T-helper 1 cell (primary cell): Measurements from ENCODE around the gene ZNF556.

ENCODE experiments used
- DNase-seq, 5 donors: peaks; one replicate each; pipeline ENCODE4 v3.0.0-alpha.2; 2012 to 2020
- total RNA-seq, 4 donors: gene quantifications; one replicate each; lab custom pipeline; 2026; lab: John Stamatoyannopoulos, UW

ZNF556 gene
- 0 to 0.08 (median 0) reads per million in 4 donors for total RNA-seq

DNA sequence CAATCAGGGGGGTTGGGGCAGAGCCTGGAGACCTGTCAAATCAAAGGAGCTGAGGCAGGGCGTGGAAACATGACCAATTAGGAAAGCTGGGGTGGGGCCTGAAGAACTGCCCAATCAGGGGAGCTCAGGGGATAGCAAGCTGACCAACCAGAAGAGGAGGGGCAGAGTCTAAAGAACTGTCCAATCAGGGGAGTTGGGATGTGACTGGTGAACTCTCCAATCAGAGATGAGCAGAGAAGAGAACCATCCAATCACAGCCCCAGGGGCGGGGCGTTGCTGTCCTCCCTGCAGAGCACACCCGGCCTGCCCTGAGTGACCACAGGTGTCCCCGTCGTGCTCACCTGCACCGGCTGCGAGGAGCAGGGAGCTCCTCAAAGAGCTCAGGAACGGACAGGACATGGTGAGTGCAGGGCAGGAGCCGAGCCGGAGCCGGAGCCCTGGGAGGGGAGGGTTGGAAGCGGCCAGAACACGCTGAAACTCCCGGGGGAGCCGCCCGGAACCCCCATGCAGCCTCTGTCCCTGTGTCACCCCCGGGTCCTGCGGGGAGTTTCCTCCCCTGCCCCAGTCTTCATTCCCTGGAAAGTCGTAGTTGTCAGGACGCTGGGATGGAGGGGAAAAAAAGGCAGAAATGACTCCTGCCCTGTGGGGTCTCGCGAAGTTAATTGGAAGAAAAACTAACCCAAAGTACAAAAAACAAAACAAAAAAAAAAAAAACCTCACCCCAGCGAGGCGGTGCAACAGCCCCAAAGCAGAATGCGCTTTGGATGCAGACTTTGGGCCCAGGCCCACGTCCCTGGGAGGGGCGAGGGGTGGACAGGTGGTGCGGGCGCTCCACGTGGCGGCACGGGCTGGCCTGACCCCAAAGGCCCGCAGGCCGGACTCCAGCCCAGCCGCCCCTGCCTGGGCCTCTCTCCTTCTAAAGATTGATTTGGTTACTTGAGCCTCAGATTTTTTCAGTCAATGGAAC is at the start of gene ZNF556:
TSS of gene ZNF556 (plus strand) at position 311 of the 967 bp plus-strand sequence. CDS start at position 398, 87 bp downstream.
- no peak for DNase-seq

DNA sequence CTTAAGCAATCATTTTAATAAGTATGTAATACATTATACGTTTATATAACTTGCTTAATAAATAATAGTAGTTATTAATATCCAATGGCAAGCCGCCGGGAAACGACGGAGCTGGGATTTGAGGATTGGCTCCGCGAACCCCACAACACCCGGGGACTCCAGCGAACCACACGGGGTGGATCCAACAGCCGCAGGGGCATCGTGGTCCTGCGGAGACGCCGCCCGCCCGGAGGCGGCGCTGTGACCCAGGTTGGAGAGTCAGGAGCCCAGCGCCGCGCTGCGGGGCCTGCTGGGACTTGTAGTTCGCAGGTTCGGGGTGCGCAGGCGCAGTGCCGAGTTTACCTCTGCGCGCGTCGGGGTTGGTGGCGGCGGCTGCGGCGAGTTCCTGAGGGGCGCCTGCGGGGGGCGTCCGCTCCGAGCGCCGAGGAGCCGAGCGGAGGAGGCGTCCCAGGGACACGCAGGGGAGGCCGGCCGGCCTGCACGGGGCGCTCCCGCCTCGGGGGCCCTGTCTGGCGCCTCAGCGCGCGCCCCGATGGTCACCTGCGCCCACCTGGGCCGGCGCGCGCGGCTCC is 47.5 kb upstream of the ZNF556 start, which contains the start of gene ZNF554:
TSS of gene ZNF554 (plus strand) at position 329 of the 572 bp plus-strand sequence. CDS start at position 533, 204 bp downstream.
- peak; percentile 96 to 99 (median 97) for DNase-seq

DNA sequence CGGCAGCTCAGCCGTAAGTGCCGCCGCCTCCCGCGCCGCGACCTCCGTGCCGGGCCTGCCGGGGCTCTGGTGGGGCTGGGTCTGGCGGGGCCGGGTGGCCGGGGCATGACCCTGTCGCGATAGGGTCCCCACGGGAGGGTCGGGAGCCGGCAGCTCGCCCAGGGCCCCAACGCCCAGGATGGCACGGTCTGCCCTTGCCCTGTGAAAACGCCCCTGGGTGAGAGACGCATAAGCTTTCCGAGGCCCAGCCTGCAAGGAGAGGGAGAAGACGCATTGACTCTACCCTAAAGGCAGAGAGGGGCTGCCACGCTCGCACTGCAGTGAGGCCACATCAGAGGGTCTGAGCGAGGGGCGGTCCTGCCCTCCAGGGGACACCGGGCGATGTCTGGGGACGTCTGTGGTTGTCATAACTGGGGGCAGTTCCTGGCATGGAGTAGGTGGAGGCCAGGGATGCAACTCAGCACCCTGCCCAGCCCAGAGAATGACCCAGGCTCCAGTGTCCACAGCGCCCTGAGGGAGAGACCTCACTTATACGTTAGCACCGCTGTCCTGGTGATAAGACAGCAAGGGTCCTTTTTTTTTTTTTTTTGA is 46.9 kb upstream of the ZNF556 start:
- DNase-seq = peak in 1 of 5 donors; percentile 3

DNA sequence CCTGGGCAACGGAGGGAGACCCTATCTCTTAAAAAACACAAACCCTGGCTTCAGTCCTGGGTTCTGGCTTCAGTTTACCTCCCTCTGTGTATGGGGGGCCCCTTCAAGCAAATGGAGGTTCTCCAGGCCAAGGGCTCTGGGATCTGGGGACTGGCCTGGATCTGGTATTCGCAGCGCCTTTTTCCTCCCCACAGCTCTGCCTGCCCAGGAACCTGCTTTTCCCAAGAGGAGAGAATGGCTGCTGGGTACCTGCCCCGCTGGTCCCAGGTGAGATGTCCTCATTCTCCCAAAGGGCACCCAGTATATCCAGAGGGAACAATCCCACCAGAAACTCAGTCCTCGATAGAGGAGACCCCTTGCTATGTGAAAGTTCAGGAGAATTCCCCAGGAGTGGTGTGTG is 44.3 kb upstream of the ZNF556 start:
- DNase-seq = no peak

DNA sequence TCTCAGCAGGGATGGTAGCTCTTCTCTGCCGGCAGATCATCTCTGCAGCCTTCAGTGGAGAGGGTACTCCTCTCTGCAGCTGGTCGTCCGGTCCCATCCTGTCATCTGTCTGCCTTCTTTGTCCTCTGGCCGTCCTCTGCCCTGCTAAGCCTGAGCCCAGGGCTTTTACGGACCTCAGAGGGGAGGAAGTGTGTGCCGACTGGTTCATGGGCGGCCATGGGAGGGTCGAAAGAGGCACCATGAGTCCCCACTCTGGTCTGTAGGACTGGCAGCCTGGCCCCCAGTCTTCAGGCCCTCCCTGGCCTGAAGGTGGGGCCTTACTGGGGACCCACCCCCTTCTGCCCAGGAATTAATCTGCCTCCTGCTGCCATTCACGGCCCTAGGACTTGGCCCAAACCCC is 43.5 kb upstream of the ZNF556 start:
- DNase-seq = no peak

DNA sequence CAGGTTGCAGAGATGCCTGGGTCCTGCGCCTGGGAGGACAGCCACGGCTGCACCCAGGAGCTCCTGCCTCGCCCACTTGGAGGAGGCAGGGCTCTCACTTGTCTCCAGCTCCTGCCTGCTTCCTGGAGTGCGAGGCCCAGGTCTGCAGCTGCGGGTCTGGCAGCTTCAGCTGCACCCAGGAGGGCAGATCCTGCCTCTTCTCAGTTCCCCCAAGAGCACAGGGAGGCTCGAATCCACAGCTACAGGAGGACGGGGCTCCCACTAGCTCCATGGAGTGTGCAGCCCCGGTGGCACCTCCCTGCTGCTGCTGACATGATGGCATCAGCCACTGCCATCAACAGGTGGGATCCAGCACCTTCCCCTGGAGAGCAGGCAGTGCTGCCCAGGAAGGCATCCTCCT is 43.0 kb upstream of the ZNF556 start:
- no peak for DNase-seq

DNA sequence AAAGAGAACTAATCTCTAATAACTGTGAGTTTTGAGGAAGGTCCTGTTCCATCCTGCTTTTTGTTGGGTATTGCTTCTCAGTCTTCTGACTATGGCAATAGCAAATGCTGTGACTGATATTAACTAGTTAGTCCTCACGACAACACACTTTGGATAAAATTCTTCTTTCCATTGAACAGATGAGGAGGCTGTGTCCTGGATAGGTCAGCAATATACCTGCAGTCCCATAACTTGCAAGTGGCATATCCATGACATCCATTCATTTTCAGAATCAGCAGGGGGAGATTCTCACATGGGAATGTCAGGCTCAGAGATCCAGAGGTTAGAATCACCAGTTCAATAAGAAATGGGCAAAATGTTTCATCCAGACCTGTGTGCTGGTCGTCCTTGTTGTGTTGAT is 40.1 kb upstream of the ZNF556 start:
- no peak for DNase-seq

DNA sequence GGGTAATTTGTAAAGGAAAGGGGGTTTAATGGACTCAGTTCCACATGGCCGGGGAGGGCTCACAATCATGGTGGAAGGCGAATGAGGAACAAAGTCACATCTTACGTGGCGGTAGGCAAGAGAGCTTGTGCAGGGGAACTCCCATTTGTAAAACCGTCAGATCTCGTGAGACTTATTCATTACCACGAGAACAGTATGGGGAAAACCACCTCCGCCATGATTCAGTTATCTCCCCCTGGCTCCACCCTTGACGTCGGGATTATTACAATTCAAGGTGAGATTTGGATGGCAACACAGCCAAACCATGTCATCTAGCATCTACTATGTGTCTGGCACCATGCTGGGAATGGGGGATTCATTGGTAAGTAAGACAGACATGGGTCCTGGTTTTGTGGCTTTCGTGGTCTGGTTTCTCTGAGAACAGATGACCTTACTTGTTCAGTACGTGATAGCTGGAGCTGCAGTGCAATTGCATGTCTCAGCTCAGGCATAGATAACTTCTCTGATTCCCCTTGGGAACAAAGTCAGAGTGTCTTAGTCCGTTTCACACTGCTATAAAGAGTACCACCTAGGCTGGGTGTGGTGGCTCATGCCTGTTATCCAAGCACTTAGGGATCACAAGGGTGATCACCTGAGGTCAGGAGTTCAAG is 39.2 kb upstream of the ZNF556 start:
- DNase-seq = no peak

DNA sequence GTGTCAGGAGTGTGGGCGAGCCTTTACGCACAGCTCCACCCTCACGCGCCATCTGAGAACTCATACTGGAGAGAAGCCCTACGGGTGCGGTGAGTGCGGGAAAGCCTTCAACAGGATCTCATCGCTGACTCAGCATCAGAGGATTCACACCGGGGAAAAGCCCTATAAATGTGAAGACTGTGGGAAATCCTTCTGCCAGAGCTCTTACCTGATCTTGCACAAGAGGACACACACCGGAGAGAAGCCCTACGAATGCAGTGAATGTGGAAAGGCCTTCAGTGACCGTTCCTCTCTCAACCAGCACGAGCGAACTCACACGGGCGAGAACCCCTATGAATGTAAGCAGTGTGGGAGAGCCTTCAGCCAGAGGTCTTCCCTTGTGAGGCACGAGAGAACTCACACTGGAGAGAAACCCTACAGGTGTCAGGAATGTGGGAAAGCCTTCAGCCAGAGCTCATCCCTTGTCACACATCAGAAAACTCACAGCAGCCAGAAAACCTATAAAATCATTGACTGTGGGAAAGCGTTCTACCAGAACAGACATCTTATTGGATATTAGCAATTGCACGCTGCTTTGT is 32.8 kb upstream of the ZNF556 start:
- no peak for DNase-seq

DNA sequence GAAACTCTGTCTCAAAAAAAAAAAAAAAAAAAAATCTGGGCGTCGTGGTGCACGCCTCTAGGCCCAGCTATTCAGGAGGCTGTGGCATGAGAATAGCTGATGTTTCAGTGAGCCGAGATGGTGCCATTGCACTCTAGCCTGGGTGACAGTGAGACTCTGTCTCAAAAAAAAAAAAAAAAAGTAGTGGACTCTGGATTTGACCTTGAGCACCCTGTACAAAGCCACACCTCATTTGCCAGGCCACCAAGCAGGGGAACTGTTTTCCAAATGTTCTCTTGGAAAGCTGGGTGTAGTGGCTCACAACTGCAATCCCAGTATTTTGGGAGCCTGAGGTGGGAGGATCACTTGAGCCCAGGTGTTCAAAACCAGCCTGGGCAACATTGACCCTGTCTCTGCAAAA is 29.7 kb upstream of the ZNF556 start:
- DNase-seq = no peak

DNA sequence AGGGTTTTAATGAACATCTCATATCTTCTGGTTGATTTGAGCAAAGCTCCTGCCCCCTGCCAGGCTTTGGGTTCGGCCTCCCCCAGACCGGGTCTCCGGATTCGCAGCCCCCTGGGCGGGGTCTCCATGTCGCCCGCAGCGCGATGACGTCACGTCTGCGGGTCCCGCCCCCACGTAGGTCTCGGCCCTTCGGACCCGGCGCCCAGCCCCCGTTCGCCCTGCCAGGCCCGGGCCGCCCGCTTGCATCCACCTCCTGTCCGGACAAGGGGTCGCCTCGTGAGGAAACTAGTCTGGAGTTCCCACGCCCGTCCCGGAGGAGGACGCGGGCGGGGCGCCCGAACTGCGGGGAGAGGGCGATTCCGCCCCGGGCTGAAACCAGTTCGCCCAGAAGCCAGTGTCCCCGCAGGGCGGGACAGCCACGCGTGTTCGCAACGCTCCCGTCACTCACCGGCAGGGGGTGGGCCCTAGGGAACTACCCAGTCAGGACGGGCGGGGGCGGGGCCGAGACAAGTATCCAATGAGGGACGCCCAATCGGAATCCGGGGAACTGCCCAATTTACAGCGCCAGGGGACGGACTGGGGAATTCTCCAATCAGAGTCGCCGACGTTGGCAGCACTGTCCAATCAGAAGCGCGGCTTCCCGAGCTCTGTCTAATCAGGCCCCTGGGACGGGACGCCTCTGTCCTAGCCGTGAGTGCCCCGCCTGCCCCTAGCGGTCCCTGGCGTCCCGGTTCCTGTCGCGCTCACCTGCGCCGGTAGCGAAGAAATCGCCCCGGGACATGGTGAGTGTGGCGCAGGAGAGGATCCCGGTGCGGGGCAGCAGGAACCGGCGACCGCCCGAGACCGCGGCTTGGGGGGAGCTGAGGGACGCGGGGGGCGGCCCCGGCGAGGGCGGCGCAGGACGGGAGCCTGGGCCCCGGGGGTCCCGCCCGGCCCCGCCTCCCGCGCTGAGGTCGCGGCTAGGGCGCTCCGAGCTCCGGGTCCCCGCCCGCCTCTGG is 26.0 kb upstream of the ZNF556 start, which contains the start of gene ZNF555:
TSS of gene ZNF555 (plus strand) at position 682 of the 998 bp plus-strand sequence. CDS start at position 780, 98 bp downstream.
- peak; percentile 96 to 100 (median 98) for DNase-seq

DNA sequence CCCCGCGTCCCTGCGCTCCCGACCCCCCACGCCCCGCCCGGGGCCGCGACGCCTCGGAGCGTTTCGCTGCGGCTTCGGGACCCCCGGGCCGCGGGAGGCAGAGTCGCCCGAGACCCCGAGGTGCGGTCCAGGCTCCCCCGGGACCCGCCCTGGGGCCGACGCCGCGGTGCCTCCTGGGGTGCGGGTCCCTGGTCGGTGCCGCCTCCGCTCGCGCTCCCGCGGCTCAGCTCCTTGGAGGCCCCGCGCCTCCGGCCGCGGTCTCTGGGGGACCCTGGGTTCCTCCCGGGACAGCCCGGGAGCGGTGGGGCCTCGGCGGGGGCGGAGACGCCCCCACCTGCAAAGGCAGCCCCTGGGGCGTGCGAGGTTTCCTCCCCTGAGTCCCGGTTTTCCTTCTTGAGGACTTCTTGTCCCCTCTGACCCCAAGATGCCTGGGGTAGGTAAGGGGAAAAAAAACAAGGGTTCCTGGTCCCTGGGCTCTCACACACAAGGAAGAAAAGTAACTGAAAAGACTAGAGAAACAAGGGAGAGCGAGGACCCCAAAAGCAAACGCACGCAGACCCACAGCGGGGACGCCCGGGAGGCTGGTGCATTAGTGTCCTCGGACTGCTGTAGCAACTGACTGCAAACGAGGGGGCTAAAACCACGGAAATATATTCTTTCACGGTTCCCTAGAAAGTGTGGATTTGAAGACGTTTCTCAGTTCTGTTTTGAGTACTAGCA is 25.1 kb upstream of the ZNF556 start:
- DNase-seq = no peak

DNA sequence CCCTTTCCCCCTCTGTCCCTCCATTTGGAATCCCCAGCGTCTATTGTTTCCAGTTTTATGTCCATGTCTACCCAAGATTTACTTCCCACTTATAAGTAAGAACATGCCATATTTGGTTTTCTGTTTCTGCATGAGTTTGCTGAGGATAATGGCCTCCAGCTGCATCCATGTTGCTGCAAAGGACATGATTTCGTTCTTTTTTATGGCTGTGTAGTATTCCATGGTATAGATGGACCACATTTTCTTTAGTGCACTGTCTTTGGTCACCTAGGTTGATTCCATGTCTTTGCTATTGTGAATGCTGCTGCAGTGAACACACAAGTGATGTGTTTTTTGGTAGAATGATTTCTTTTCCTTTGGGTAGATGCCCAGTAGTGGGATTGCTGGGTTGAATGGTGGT is 22.0 kb upstream of the ZNF556 start:
- DNase-seq = no peak

DNA sequence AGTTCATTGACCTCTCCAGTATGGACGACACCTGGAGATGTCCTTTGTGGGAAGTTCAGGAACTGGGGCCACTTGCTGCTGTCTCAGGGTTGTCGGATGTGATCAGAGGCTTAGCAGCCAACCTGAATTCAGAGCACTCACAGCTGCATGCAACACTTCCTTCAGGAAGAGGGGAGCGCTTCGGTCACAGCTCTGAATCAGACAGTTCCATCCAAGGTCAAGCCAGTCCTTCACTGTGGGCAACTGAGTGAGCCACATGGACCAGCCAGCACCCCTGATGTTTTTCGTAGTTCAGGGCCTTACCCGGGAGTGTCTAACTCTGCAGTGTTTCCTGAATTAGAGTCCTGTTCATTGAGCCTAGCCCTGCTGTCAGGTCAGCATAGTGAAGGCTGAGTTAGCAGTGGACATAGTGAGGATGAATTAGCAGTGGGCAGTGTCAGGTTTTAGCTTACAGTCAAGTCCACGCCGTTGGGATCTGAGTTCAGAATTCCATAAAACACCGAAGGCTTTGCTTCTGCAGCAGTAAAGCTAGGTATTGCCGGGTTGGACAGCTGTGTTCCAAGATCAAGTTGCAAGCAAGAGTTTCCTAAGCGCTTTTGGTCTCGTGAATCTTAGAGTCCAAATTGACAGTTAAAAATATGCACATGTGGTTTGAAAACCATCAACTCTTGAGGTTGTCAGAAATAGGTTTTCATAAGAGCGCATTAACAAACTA is 20.8 kb upstream of the ZNF556 start:
- no peak for DNase-seq

DNA sequence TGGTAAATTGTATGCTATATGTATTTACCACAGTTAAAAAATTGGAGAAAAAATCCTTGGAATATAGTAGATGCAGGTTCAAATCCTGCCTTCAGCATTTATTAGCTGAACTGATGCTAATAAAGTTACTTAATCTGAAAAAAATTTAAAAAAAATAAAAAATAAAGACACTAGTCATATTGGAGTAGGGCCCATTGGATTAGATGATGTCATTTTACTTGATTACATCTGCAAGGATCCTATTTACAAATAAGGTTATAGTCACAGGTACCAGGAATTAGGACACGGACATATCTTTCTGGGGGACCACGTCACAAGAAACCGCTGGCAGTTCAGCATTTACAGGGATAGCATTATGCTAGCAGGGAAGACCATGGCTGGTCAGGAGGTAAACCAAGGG is 19.6 kb upstream of the ZNF556 start:
- DNase-seq = no peak

DNA sequence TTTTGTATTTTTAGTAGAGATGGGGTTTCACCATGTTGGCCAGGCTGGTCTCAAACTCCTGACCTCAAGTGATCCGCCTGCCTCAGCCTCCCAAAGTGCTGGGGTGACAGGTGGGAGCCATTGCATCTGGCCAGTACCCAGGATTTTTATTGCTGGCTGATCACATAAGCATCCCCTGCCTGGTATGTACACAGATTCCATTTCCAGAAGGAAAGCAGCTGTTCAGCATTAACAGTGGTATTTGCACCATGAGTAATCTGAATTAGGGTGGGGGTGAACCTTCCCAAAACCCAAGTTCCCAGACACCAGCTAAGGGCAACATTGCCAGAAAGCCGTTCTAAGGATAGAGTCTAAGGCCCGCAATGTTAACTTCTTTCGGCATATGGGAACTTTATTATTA is 18.5 kb upstream of the ZNF556 start:
- no peak for DNase-seq

DNA sequence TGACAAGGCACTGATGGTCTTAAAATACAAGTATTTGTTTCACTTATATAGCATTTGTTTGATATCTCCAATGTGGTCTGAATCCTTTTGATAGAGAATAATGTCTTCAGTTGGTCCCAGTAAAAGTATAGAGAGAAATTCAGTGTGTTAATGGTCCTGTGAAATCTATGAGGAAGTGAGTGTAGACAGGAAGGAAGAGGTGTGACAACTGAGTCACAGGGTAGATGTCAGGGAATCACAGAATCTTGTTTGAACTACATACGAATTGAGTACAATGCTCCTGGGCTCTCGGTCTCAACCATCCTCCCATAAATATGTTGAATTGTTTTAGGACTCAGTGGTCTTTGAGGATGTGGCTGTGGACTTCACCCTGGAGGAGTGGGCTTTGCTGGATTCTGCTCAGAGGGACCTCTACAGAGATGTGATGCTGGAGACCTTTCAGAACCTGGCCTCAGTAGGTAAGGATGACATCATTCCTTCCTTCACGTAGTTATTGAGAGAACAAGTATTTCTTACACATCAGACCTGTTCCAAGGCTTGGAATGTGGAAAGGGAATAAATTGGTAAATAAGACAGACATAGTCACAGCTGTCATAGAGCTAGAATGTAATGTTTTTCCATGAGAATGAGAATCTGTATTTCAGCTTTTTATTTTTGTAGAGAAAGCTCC is 16.7 kb upstream of the ZNF556 start:
- no peak for DNase-seq

DNA sequence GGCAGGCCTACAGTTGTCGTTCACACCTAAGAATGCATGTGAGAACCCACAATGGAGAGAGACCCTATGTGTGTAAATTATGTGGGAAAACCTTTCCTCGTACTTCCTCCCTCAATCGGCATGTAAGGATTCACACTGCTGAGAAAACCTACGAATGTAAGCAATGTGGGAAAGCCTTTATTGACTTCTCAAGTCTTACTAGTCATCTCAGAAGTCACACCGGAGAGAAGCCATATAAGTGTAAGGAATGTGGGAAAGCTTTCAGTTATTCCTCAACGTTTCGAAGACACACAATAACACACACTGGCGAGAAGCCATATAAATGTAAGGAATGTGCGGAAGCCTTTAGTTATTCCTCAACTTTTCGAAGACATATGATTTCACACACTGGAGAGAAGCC is 14.5 kb upstream of the ZNF556 start:
- no peak for DNase-seq

DNA sequence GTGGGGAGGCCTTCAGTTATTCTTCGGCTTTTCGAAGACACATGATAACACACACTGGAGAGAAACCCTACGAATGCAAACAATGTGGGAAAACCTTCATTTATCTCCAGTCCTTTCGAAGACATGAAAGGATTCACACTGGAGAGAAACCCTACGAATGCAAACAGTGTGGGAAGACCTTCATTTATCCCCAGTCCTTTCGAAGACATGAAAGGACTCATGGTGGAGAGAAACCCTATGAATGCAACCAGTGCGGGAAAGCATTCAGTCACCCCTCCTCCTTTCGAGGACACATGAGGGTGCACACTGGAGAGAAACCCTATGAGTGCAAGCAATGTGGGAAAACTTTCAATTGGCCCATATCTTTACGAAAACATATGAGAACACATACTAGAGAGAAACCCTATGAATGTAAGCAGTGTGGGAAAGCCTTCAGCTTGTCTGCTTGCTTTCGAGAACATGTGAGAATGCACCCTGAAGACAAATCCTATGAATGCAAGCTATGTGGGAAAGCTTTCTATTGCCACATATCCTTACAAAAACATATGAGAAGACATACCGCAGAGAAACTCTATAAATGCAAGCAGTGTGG is 14.0 kb upstream of the ZNF556 start:
- no peak for DNase-seq
